ENCODE measurements around the gene FNDC5. TPM values are rescaled to one million over a fixed set of nuclear protein-coding genes. Genes with fewer than 3 reads are reported as not detected.

FNDC5 gene
- total and polyA plus RNA-seq, 9 of the 15 experiments (the other 6 are each of a cell fraction or from before 2014, with no cell fraction given) = 0.06 to 2.1 (median 0.22) TPM

GRCh38 chr1:32817159-32817814 lies 53.4 kb downstream of the FNDC5 start, which contains the start of the genes S100PBP and YARS1 (continued):
- TF ChIP-seq, protein P1, sequence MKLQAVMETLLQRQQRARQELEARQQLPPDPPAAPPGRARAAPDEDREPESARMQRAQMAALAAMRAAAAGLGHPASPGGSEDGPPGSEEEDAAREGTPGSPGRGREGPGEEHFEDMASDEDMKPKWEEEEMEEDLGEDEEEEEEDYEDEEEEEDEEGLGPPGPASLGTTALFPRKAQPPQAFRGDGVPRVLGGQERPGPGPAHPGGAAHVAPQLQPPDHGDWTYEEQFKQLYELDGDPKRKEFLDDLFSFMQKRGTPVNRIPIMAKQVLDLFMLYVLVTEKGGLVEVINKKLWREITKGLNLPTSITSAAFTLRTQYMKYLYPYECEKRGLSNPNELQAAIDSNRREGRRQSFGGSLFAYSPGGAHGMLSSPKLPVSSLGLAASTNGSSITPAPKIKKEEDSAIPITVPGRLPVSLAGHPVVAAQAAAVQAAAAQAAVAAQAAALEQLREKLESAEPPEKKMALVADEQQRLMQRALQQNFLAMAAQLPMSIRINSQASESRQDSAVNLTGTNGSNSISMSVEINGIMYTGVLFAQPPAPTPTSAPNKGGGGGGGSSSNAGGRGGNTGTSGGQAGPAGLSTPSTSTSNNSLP (IDR thresholded peaks at IDR 0.05; ENCODE audit: borderline replicate concordance, low read depth, low read length) = 0 out of 2 replicates have a peak, but pooled peaks have one; percentile 42
- TF ChIP-seq KLF6 (CRISPR knock-in tag; IDR thresholded peaks at IDR 0.05; ENCODE audit: borderline replicate concordance) (peak; percentile 77), GABPA (tag; conservative IDR thresholded peaks at IDR 0.05; ENCODE audit: low read depth) (peak; percentile 88), TCF3 (CRISPR knock-in tag; IDR thresholded peaks at IDR 0.05) (peak; percentile 52; the same call in 1 of the 2 replicates), KLF10 (CRISPR knock-in tag; IDR thresholded peaks at IDR 0.05) (no peak), CXXC5 (CRISPR knock-in tag; IDR thresholded peaks at IDR 0.05) (peak; percentile 97), CHAMP1 (IDR thresholded peaks at IDR 0.05) (0 out of 2 replicates have a peak, but pooled peaks have one; percentile 18), TAF9B (IDR thresholded peaks at IDR 0.05; ENCODE audit: partially characterized antibody) (peak; percentile 98), SMARCA4 (IDR thresholded peaks at IDR 0.05) (peak; percentile 39; the same call in 1 of the 2 replicates), TRIM28 (IDR thresholded peaks at IDR 0.05) (peak; percentile 57; the same call in 1 of the 2 replicates), ZKSCAN1 (IDR thresholded peaks at IDR 0.05; ENCODE audit: low read depth, low read length) (peak; percentile 57; the same call in 1 of the 2 replicates), CBX3 (IDR thresholded peaks at IDR 0.05; ENCODE audit: borderline replicate concordance in 1 of 2, low read length in 2 of 2) (peak in 1 of 2 experiments; percentile 83; a peak in 2 of 3 replicates), CCNT2 (IDR thresholded peaks at IDR 0.05; ENCODE audit: borderline replicate concordance, extremely low read depth, insufficient read length, low read depth, low read length) (peak; percentile 94), CHD4 (IDR thresholded peaks at IDR 0.05; ENCODE audit: insufficient read depth, insufficient replicate concordance, low read depth, low read length, poor library complexity, severe bottlenecking) (no peak), NR4A1 (CRISPR knock-in tag; IDR thresholded peaks at IDR 0.05) (no peak), NR4A1 (tag; IDR thresholded peaks at IDR 0.05) (peak; percentile 81), RBM22 (IDR thresholded peaks at IDR 0.05; ENCODE audit: low read depth, low read length, poor library complexity, severe bottlenecking) (peak; percentile 96), MEIS2 (IDR thresholded peaks at IDR 0.05; ENCODE audit: partially characterized antibody) (peak; percentile 85), ATF7 (IDR thresholded peaks at IDR 0.05) (peak; percentile 96)
- TF ChIP-seq, protein P2, sequence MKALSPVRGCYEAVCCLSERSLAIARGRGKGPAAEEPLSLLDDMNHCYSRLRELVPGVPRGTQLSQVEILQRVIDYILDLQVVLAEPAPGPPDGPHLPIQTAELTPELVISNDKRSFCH (CRISPR knock-in tag; IDR thresholded peaks at IDR 0.05) = no peak
- TF ChIP-seq, protein P2 (tag; IDR thresholded peaks at IDR 0.05) = no peak
- TF ChIP-seq, protein P3, sequence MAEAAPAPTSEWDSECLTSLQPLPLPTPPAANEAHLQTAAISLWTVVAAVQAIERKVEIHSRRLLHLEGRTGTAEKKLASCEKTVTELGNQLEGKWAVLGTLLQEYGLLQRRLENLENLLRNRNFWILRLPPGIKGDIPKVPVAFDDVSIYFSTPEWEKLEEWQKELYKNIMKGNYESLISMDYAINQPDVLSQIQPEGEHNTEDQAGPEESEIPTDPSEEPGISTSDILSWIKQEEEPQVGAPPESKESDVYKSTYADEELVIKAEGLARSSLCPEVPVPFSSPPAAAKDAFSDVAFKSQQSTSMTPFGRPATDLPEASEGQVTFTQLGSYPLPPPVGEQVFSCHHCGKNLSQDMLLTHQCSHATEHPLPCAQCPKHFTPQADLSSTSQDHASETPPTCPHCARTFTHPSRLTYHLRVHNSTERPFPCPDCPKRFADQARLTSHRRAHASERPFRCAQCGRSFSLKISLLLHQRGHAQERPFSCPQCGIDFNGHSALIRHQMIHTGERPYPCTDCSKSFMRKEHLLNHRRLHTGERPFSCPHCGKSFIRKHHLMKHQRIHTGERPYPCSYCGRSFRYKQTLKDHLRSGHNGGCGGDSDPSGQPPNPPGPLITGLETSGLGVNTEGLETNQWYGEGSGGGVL (CRISPR knock-in tag; IDR thresholded peaks at IDR 0.05) = no peak

Measured in K562 (cell line).